IMR-90 (cell line): Measurements from ENCODE around the gene SNRNP200. TPM values are rescaled to one million over a fixed set of nuclear protein-coding genes. Genes with fewer than 3 reads are reported as not detected.

Experiments
- ATAC-seq: fragments of 200-7000 bp; cut with Tn5 transposase; 2 replicates; pipeline ENCODE4 v1.9.1; 2020; ENCODE audit warnings: low read depth, mild to moderate bottlenecking, moderate library complexity
- BruUV-seq: library from RNA; stranded (reverse); fragments of 400-500 nt; replicated peaks from 2 replicates; lab custom pipeline; 2021; lab: Mats Ljungman, UMichigan
- CTCF ChIA-PET: fragments of 300-600 bp; formaldehyde crosslinking; extraction: SDS; loops from one replicate; lab custom pipeline; 2021; ENCODE audit warnings: antibody characterized with exemption; lab: Yijun Ruan, JAX
- POLR2A ChIA-PET: fragments of 300-600 bp; sonication (Branson Sonifier 250); formaldehyde crosslinking; loops from one replicate; lab custom pipeline; 2022; ENCODE audit warnings: antibody characterized with exemption; ENCODE audit not compliant: unreplicated experiment; lab: Charles Lee
- DNase-seq: peaks from one replicate; pipeline ENCODE4 v3.0.0; 2013
- H2AFZ ChIP-seq: replicated peaks from 2 replicates; pipeline ENCODE3; 2013; ENCODE audit warnings: low read length, mild to moderate bottlenecking; ENCODE audit not compliant: poor library complexity
- H2AK5ac ChIP-seq: 2 replicates; pipeline ENCODE4 v1.6.1; 2013; ENCODE audit warnings: low read depth, low read length, inconsistent platforms
- H2AK9ac ChIP-seq: replicated peaks from 2 replicates; pipeline ENCODE3; 2013; ENCODE audit warnings: mild to moderate bottlenecking, low read depth, low read length, moderate library complexity; ENCODE audit not compliant: poor library complexity
- H2BK120ac ChIP-seq: 2 replicates; pipeline ENCODE4 v1.6.1; 2013; ENCODE audit warnings: low read depth, low read length, inconsistent platforms
- H2BK15ac ChIP-seq: 3 replicates; pipeline ENCODE4 v1.6.1; 2013; ENCODE audit warnings: low read depth, low read length, inconsistent platforms
- H2BK20ac ChIP-seq: 2 replicates; pipeline ENCODE4 v1.6.1; 2013; ENCODE audit warnings: low read depth, mild to moderate bottlenecking, inconsistent platforms, low read length, moderate library complexity
- H2BK5ac ChIP-seq: 2 replicates; pipeline ENCODE4 v1.6.1; 2013; ENCODE audit warnings: mild to moderate bottlenecking, low read depth, low read length, inconsistent platforms; ENCODE audit not compliant: poor library complexity, severe bottlenecking
- H3K14ac ChIP-seq: replicated peaks from 2 replicates; pipeline ENCODE4 v1.6.1; 2013; ENCODE audit warnings: low read depth, low read length, inconsistent platforms
- H3K18ac ChIP-seq: 2 replicates; pipeline ENCODE4 v1.6.1; 2013; ENCODE audit warnings: low read depth, low read length, control low read depth
- H3K23ac ChIP-seq: 2 replicates; pipeline ENCODE4 v1.6.1; 2013; ENCODE audit warnings: low read depth, low read length, inconsistent platforms
- H3K27ac ChIP-seq: 2 replicates; pipeline ENCODE4 v1.5.1; 2013; ENCODE audit warnings: mild to moderate bottlenecking, control low read depth, low read length; ENCODE audit not compliant: insufficient read depth
- H3K27me3 ChIP-seq: 2 replicates; pipeline ENCODE4 v1.6.1; 2013; ENCODE audit warnings: low read length; ENCODE audit not compliant: control insufficient read depth, insufficient read depth
- H3K36me3 ChIP-seq: 2 replicates; pipeline ENCODE4 v1.6.1; 2013; ENCODE audit warnings: low read length, mixed read lengths; ENCODE audit not compliant: control insufficient read depth, insufficient read depth
- H3K4ac ChIP-seq: 2 replicates; pipeline ENCODE4 v1.6.1; 2013; ENCODE audit warnings: low read depth, low read length, inconsistent platforms
- H3K4me1 ChIP-seq: 2 replicates; pipeline ENCODE4 v1.6.1; 2013; ENCODE audit warnings: low read length, mixed read lengths; ENCODE audit not compliant: control insufficient read depth, insufficient read depth
- H3K4me2 ChIP-seq: 2 replicates; pipeline ENCODE4 v1.6.1; 2013; ENCODE audit warnings: low read depth, mild to moderate bottlenecking, control low read depth, low read length, moderate library complexity
- H3K4me3 ChIP-seq: 2 replicates; pipeline ENCODE4 v1.5.1; 2013; ENCODE audit warnings: low read depth, mild to moderate bottlenecking, control low read depth, low read length, moderate library complexity; ENCODE audit not compliant: insufficient read depth
- H3K56ac ChIP-seq: 2 replicates; pipeline ENCODE4 v1.6.1; 2013; ENCODE audit warnings: low read length, inconsistent platforms; ENCODE audit not compliant: insufficient read depth; ENCODE audit errors: extremely low read depth
- H3K79me1 ChIP-seq, 2 experiments: 2 replicates each; pipeline ENCODE4 v1.6.1; 2013; ENCODE audit warnings: low read length in 2 of 2, inconsistent platforms in 1 of 2, low read depth in 1 of 2
- H3K9ac ChIP-seq: 2 replicates; pipeline ENCODE4 v1.6.1; 2013; ENCODE audit warnings: low read depth, low read length, control low read depth
- H3K9me1 ChIP-seq: 2 replicates; pipeline ENCODE4 v1.6.1; 2013; ENCODE audit warnings: low read length, inconsistent platforms; ENCODE audit not compliant: insufficient read depth
- H3K9me3 ChIP-seq: 2 replicates; pipeline ENCODE4 v1.6.1; 2013; ENCODE audit warnings: low read length; ENCODE audit not compliant: control insufficient read depth, insufficient read depth
- H4K20me1 ChIP-seq: 2 replicates; pipeline ENCODE4 v1.6.1; 2013; ENCODE audit warnings: low read length, inconsistent platforms; ENCODE audit not compliant: insufficient read depth
- H4K5ac ChIP-seq: 2 replicates; pipeline ENCODE4 v1.6.1; 2013; ENCODE audit warnings: mild to moderate bottlenecking, low read depth, low read length, control low read depth
- H4K8ac ChIP-seq, 2 experiments: 2 replicates each; pipeline ENCODE4 v1.6.1; 2013; ENCODE audit warnings: low read depth in 2 of 2, low read length in 2 of 2, control low read depth in 1 of 2, inconsistent platforms in 1 of 2
- H4K91ac ChIP-seq: 2 replicates; pipeline ENCODE4 v1.6.1; 2013; ENCODE audit warnings: low read depth, low read length, inconsistent platforms; ENCODE audit not compliant: insufficient read depth
- BHLHE40 ChIP-seq: fragments of 150-350 bp; IDR thresholded peaks from 2 replicates; pipeline ENCODE4 v1.6.1; 2016; ENCODE audit warnings: mild to moderate bottlenecking, low read depth, low read length
- CEBPB ChIP-seq: IDR thresholded peaks from 2 replicates; pipeline ENCODE4 v1.6.1; 2012; ENCODE audit warnings: low read depth, low read length, improper control_type of control experiment
- CHD1 ChIP-seq: IDR thresholded peaks from 2 replicates; pipeline ENCODE4 v1.6.1; 2012; ENCODE audit warnings: low read depth, low read length, improper control_type of control experiment
- CTCF ChIP-seq: conservative IDR thresholded peaks from 2 replicates; pipeline ENCODE4 v1.5.1; 2012; ENCODE audit warnings: mild to moderate bottlenecking, low read depth, low read length, improper control_type of control experiment
- ELK1 ChIP-seq: fragments of 150-350 bp; IDR thresholded peaks from 2 replicates; pipeline ENCODE4 v1.6.1; 2016; ENCODE audit warnings: low read depth, mild to moderate bottlenecking, low read length, moderate library complexity, borderline replicate concordance
- MAFK ChIP-seq: IDR thresholded peaks from 2 replicates; pipeline ENCODE4 v1.6.1; 2012; ENCODE audit warnings: low read depth, low read length, improper control_type of control experiment
- MAZ ChIP-seq: IDR thresholded peaks from 2 replicates; pipeline ENCODE4 v1.6.1; 2012; ENCODE audit warnings: low read depth, mild to moderate bottlenecking, low read length, improper control_type of control experiment, moderate library complexity, borderline replicate concordance
- MXI1 ChIP-seq: IDR thresholded peaks from 2 replicates; pipeline ENCODE4 v1.6.1; 2012; ENCODE audit warnings: low read depth, mild to moderate bottlenecking, low read length, moderate library complexity, borderline replicate concordance
- NFE2L2 ChIP-seq: fragments of 150-350 bp; IDR thresholded peaks from 2 replicates; pipeline ENCODE4 v1.6.1; 2016; ENCODE audit warnings: low read depth, mild to moderate bottlenecking, low read length
- POLR2A ChIP-seq: IDR thresholded peaks from 2 replicates; pipeline ENCODE4 v1.6.1; 2012; ENCODE audit warnings: mild to moderate bottlenecking, low read depth, low read length
- RAD21 ChIP-seq: IDR thresholded peaks from 2 replicates; pipeline ENCODE4 v1.6.1; 2012; ENCODE audit warnings: low read length, improper control_type of control experiment
- RCOR1 ChIP-seq: IDR thresholded peaks from 2 replicates; pipeline ENCODE4 v1.6.1; 2012; ENCODE audit warnings: mild to moderate bottlenecking, low read length, improper control_type of control experiment; ENCODE audit not compliant: insufficient replicate concordance
- SMC3 ChIP-seq: fragments of 150-350 bp; IDR thresholded peaks from 2 replicates; pipeline ENCODE4 v1.6.1; 2016; ENCODE audit warnings: low read depth, mild to moderate bottlenecking, antibody characterized with exemption, low read length, moderate library complexity
- USF2 ChIP-seq: fragments of 150-350 bp; IDR thresholded peaks from 2 replicates; pipeline ENCODE4 v1.6.1; 2017; ENCODE audit warnings: mild to moderate bottlenecking, antibody characterized with exemption, low read length, low read depth
- WGBS, 2 experiments: methylation state at CpG; one replicate each; pipeline versions ENCODE4 v1.1.5 to v1.1.7; 2013; ENCODE audit warnings: missing lambda C conversion rate in 2 of 2; ENCODE audit not compliant: insufficient read length in 1 of 2; ENCODE audit errors: extremely low coverage in 2 of 2; 5-methylcytosine and 5-hydroxymethylcytosine counted together
- dilution Hi-C: fragments of 300-500 bp; cut with HindIII; formaldehyde crosslinking; loops from one replicate; pipeline ENCODE4 v1.14.3; 2018; ENCODE audit warnings: low sequenced_read_pairs; ENCODE audit not compliant: unreplicated experiment
- in situ Hi-C: fragments of 300-500 bp; cut with MboI; formaldehyde crosslinking; loops from 3 replicates; pipeline ENCODE4 v1.14.3; 2019; ENCODE audit warnings: low sequenced_read_pairs, inconsistent platforms, mixed read lengths
- intact Hi-C: fragments of 100-400 bp; cut with micrococcal nuclease; formaldehyde crosslinking; loops from 2 replicates; pipeline ENCODE4 v1.10.0; 2022
- polyA plus RNA-seq, 3 experiments: library from polyadenylated mRNA; depleted of rRNA; stranded (reverse); fragments of >200 nt; gene quantifications; 2 replicates each; pipeline ENCODE4 v1.2.3, GENCODE V29; 2012; ENCODE audit warnings: low replicate concordance in 1 of 3
- total RNA-seq: library from RNA; depleted of rRNA; stranded (reverse); fragments of >200 nt; gene quantifications from 2 replicates; pipeline ENCODE4 v1.2.3, GENCODE V29; 2012

Gene SNRNP200
- total and polyA plus RNA-seq, 2 of the 4 experiments (the other 2 are of a cell fraction), result 44.1 to 108 TPM

GRCh38 chr2:96236882-96237281, 68.5 kb downstream of the SNRNP200 start:
- H3K4me2 ChIP-seq, result no peak overlapping the region
- no peak overlapping the region for H4K91ac ChIP-seq
- ATAC-seq (no peak), DNase-seq (no peak)
- H2BK20ac ChIP-seq, result no peak overlapping the region
- no peaks in the 10 kb centered on the region; the same call in 1 of the 2 replicates for H4K20me1 ChIP-seq
- no peak overlapping the region for H2AK9ac ChIP-seq
- no peak overlapping the region for H3K56ac ChIP-seq
- H3K27me3 ChIP-seq, result no peaks in the 10 kb centered on the region
- intact Hi-C loops, result no loop called here
- H3K79me1 ChIP-seq, result no peaks in the 10 kb centered on the region
- no peaks in the 10 kb centered on the region for H3K9me3 ChIP-seq
- H3K4me3 ChIP-seq, result no peak overlapping the region
- H2BK120ac ChIP-seq, result no peak overlapping the region
- H4K8ac ChIP-seq, result no peak overlapping the region
- dilution Hi-C loops, result no loop called here
- no peak for TF ChIP-seq CTCF
- TF ChIP-seq POLR2A, result no peak
- no peak for TF ChIP-seq MAZ
- TF ChIP-seq BHLHE40, result no peak
- no peak for TF ChIP-seq RCOR1
- TF ChIP-seq RAD21, result no peak
- TF ChIP-seq ELK1, result no peak
- TF ChIP-seq USF2, result no peak
- no peak for TF ChIP-seq MXI1
- TF ChIP-seq CEBPB, result no peak
- no peak for TF ChIP-seq SMC3
- TF ChIP-seq MAFK, result no peak
- TF ChIP-seq NFE2L2, result no peak
- no peak for TF ChIP-seq CHD1
- no peak overlapping the region for H4K5ac ChIP-seq
- no peak overlapping the region for H3K18ac ChIP-seq
- no peak overlapping the region for H3K9ac ChIP-seq
- no peak overlapping the region for H2AFZ ChIP-seq
- peaks cover 4% of the 10 kb centered on the region for H3K36me3 ChIP-seq
- H3K27ac ChIP-seq, result no peak overlapping the region
- H2BK5ac ChIP-seq, result no peak overlapping the region
- BruUV-seq, result no TSS peak
- no peak overlapping the region for H2AK5ac ChIP-seq
- peaks cover 6% of the 10 kb centered on the region; the same call in 1 of the 2 replicates for H3K9me1 ChIP-seq
- CTCF ChIA-PET, result no interaction called here
- H3K4me1 ChIP-seq, result peaks cover under 1% of the 10 kb centered on the region; the same call in 1 of the 2 replicates
- in situ Hi-C loops, result no loop called here
- WGBS, 2 experiments, result no CpG with 5 or more reads among the region's 1 CpG
- H3K23ac ChIP-seq, result no peak overlapping the region
- POLR2A ChIA-PET, result no interaction called here
- no peak overlapping the region for H3K4ac ChIP-seq
- H2BK15ac ChIP-seq, result no peak overlapping the region
- no peak overlapping the region for H3K14ac ChIP-seq
